Neuron (in vitro differentiated cells): ENCODE data around the gene OMP.

ENCODE experiments used
- H2AFZ ChIP-seq: one replicate; pipeline ENCODE4 v1.6.1; 2013; ENCODE audit warnings: low read depth, mild to moderate bottlenecking, inconsistent platforms, low read length, moderate library complexity
- H3K27me3 ChIP-seq: one replicate; pipeline ENCODE4 v1.6.1; 2013; ENCODE audit warnings: low read length; ENCODE audit not compliant: insufficient read depth
- H3K36me3 ChIP-seq: one replicate; pipeline ENCODE4 v1.6.1; 2013; ENCODE audit warnings: low read length; ENCODE audit not compliant: insufficient read depth
- H3K4me1 ChIP-seq: one replicate; pipeline ENCODE4 v1.6.1; 2013; ENCODE audit warnings: low read length; ENCODE audit not compliant: insufficient read depth
- H3K4me3 ChIP-seq: 2 replicates; pipeline ENCODE4 v1.5.1; 2013; ENCODE audit warnings: mild to moderate bottlenecking, low read length, moderate library complexity
- H3K9me3 ChIP-seq: one replicate; pipeline ENCODE4 v1.6.1; 2013; ENCODE audit warnings: low read length

The OMP gene

DNA sequence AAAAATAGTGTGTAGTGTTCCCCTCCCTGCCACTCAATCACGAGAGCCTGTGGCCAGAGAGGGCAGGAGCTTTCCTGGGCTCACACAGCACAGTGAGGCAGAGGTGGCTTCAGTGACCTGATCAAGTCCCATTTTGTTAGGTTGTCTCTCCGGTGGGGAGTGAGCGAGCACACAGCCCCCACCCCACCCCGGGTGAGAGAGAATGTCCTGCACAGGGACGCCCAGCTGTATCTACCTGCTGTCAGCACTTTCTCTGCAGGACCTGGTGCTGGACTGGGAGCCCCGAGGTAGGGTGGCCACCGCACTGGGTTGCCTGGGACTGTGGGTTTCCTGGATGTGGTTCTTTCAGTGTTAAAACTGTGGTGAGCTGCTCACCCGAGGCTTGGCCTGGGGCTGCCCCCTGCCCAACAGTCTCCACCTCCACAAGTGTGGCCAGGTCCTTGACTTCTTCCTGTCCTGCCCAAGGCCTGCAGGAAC, 29.8 kb upstream of the OMP start:
- Histone ChIP-seq H3K4me1 (peaks cover 35% of the 10 kb centered on the region), H3K9me3 (no peaks in the 10 kb centered on the region), H3K27me3 (no peaks in the 10 kb centered on the region), H3K4me3 (no peak overlapping the region), H2AFZ (no peak overlapping the region), H3K36me3 (peaks cover 18% of the 10 kb centered on the region)

DNA sequence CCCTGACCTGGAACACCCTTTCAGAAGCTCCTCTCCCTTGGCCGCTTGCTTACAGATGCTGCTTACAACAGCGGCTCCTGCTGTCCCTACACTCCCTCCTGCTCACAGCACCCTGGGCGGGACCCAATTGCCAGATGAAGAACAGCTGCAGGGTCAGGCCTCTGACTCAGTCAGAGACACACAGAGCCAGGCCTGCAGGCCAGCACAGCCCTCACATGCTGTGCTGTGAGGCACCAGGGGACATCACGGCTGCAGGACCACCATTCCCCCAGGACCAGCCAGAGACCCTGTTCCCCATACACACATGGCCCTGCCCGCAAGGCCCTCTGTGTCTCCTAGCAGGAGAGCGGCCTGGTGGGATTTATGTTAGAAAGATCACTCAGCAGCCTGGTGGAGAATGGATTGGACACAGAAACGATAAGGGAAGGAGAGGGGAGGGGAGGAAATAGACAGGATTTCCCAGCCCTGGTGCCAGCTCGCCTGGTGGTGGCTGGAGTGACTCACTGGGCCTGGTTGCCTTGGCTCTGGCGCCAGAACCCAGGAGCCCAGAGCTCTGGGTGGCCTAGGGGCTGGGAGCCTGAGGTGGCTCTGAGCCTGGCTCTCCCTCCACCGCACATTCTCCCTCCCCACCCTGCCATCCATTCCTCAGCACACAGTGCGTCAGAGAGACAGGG, 29.2 kb upstream of the OMP start:
- H3K9me3 ChIP-seq = no peaks in the 10 kb centered on the region
- H3K27me3 ChIP-seq = no peaks in the 10 kb centered on the region
- H2AFZ ChIP-seq = no peak overlapping the region
- no peak overlapping the region for H3K4me3 ChIP-seq
- peaks cover 18% of the 10 kb centered on the region for H3K36me3 ChIP-seq
- H3K4me1 ChIP-seq = peaks cover 29% of the 10 kb centered on the region

DNA sequence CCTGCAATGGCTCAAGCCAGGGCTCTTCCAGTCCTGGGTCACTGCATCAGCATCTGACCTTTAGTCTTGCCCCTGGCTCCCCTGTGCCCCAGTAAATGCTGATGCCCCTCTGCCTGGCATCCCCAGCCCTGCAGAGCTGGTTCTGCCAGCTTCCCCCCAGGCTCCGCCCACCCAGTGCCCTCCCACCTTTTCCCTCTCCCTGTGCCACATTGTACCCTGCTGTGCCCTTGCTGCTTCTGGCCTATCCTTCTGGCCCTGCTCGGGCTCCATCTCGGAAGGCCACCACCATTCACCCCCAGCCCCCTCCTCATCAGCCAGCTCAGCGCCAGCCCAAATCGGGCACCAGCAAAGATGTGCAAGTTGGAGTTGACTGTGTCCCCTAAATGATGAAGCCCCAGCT, 28.4 kb upstream of the OMP start:
- Histone ChIP-seq H3K9me3 (no peaks in the 10 kb centered on the region), H3K36me3 (peaks cover 18% of the 10 kb centered on the region), H3K4me3 (no peak overlapping the region), H3K27me3 (no peaks in the 10 kb centered on the region), H2AFZ (no peak overlapping the region), H3K4me1 (peaks cover 22% of the 10 kb centered on the region)

DNA sequence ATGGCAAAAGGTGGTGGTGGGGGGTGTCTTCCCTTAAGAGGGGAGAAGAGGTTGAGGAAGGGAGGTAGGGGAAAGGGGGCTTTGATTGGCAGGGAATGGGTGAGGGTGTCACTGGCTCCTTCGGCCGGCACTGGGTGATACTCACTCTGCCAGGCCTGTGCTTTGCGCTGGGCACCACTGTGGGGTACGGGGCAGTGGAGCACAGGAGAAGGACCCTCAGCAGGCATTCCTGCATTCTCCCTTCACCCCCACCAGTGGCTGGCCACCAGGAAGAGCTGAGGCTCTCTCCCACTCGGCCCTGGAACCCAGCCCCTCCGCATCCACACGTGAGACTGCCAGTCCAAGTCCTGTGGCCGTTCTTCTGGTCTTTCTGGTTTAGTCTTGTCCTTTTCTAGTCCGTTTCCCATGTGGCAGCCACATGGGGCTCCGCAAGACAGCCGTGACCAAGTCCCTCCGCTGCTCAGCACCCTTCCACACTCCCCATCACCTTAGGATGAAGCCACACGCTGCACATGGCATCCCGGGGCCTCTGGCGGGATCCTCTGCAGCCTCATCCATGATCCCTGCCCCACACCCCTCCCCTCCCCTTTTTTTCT, 27.9 kb upstream of the OMP start:
- no peaks in the 10 kb centered on the region for H3K27me3 ChIP-seq

DNA sequence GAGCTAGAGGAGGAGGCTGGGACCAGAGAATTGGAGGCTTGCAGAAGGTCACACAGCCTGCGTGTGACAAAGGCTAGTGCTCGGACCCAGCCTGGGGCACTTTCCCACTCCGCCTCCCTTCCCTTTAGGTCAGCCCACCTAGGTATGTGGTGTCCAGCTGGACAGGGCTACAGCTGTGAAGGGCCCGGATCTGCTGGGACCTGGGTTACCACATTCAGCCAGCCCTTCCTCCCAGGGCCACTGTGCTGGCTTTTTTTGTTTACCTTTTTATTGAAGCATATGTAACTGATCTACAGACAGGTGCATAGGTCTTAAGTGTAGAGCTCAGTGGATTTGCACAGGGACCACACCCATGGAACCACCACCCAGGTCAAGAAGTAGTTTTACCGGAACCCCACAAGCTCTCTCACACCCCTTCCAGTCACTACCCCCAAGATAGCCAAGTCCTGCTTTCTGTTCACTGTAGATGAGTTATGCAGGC, 27.2 kb upstream of the OMP start:
- no peaks in the 10 kb centered on the region for H3K9me3 ChIP-seq
- H3K4me3 ChIP-seq = no peak overlapping the region
- H2AFZ ChIP-seq = no peak overlapping the region
- H3K36me3 ChIP-seq = peaks cover 22% of the 10 kb centered on the region
- H3K27me3 ChIP-seq = no peaks in the 10 kb centered on the region
- peaks cover 15% of the 10 kb centered on the region for H3K4me1 ChIP-seq

More for the DNA sequence above, 27.9 kb upstream of the OMP start:
- peaks cover 18% of the 10 kb centered on the region for H3K36me3 ChIP-seq
- H3K9me3 ChIP-seq = no peaks in the 10 kb centered on the region
- peaks cover 18% of the 10 kb centered on the region for H3K4me1 ChIP-seq
- H2AFZ ChIP-seq = no peak overlapping the region
- H3K4me3 ChIP-seq = no peak overlapping the region

DNA sequence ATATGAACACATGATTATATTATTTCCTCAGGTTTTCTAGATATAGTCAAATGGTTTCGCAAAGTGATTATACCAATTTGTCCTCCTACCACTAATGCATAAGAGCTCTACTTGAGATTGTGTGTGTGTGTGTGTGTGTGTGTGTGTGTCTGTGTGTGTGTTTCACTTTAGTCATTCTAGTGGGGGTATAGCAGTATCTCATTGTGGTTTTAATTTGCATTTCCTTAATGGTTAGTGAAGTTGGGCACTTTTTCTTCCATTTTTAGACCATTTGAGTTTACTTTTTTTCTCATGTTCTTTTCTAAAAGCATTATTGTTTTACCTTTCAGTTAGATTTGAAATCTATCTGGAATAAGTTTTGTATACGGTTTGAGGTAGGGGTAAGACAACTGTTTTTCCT, 23.0 kb upstream of the OMP start:
- H3K27me3 ChIP-seq = no peaks in the 10 kb centered on the region
- peaks cover 22% of the 10 kb centered on the region for H3K36me3 ChIP-seq
- H3K4me3 ChIP-seq = no peak overlapping the region
- no peak overlapping the region for H2AFZ ChIP-seq
- H3K4me1 ChIP-seq = no peaks in the 10 kb centered on the region
- no peaks in the 10 kb centered on the region for H3K9me3 ChIP-seq

DNA sequence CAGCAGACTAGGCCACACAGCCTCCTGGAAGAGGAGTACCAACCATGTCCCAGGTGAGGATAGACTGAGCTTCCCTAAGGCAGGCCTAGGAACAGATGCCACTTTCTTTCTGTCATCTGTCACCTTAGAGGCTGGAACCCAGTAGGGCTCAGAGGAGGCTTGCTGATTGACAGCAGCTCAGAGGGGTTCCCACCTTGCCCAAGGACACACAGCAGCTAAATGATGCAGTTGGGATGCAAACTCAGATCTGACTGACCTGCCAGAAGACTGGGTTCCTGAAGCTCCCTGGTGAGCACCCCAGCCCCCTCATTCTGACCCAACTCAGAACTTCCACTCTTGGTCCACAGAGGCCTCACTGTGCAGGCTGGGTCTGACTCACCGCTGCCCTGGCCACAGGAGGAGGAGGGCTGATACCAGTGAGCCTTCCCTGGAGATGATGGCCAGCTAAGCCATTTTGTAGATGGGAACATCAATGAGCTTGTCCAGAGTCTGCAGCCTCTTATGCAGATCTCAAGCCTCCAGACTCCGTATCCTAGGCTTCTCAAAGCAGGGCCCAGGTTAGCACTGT, 21.9 kb upstream of the OMP start:
- Histone ChIP-seq H3K36me3 (peaks cover 28% of the 10 kb centered on the region), H2AFZ (no peak overlapping the region), H3K4me3 (no peak overlapping the region), H3K9me3 (no peaks in the 10 kb centered on the region), H3K27me3 (no peaks in the 10 kb centered on the region), H3K4me1 (peaks cover 1% of the 10 kb centered on the region)

DNA sequence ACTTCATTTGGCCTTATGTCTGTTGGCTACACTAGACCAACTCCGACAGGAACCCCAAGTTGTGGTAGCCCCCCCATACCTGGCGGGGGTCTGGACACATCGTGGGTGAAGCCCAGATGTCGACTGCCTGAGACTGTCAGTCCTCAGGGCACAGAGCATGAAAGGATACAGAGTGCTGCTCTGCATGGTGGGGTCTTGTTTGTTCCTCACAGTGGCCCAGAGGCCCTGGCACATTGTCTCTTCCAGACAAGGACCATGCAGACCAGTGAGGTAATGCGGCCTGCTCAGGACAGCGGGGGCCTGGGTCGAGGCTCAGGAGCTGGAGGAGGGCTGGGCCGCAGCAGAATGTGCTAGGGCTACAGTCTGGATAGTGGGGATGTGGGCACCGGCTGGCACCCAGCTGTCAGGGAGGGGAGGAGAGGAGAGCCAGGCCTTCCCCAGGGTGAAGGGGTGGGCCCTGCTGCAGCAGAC, 21.2 kb upstream of the OMP start:
- Histone ChIP-seq H2AFZ (no peak overlapping the region), H3K27me3 (no peaks in the 10 kb centered on the region), H3K4me3 (no peak overlapping the region), H3K36me3 (peaks cover 35% of the 10 kb centered on the region), H3K9me3 (no peaks in the 10 kb centered on the region), H3K4me1 (peaks cover 8% of the 10 kb centered on the region)

DNA sequence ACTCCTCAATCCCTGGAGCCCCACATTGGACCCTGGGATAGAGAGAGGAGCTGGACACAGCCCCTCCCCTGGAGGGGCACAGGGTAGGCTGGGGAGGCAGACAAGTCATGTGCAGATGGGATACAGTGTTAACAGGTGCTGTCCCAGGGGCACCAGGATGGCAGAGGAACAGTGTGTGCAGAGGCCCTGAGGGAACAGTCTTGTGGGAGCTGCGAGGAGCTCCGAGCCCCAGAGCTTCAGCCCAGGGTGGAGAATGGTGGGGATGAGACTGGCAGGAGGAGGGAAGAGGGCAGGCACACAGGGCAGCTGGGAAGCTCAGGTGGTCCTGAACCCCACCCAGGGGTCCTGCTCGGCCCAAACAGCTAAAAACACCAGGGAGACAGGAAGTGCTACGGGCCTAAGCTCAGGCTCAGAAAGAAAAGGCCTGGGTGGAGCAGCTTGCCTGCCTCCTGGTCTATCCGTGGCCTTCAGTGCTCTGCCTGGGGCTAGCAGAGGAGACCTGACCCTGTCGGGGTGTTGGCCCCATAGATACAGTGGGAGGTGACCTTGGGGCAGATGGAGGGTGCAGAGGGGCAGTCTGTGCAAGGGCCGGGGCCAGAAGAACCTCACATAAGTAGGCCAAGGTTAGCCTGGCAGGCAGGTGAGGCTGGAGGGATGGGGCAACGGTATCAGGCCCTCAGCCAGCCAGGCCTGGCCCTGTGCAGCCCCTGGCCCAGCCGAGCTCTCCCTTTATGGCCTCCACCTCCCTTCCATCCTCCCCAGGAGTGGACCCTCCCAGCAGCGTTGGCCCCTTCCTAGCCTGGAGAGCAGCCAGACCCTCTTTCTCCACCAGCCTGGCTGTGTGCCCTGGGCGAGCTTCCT, 20.4 kb upstream of the OMP start:
- no peak overlapping the region for H2AFZ ChIP-seq
- no peaks in the 10 kb centered on the region for H3K27me3 ChIP-seq
- H3K4me1 ChIP-seq = peaks cover 8% of the 10 kb centered on the region
- H3K9me3 ChIP-seq = no peaks in the 10 kb centered on the region
- H3K36me3 ChIP-seq = peaks cover 40% of the 10 kb centered on the region
- no peak overlapping the region for H3K4me3 ChIP-seq

DNA sequence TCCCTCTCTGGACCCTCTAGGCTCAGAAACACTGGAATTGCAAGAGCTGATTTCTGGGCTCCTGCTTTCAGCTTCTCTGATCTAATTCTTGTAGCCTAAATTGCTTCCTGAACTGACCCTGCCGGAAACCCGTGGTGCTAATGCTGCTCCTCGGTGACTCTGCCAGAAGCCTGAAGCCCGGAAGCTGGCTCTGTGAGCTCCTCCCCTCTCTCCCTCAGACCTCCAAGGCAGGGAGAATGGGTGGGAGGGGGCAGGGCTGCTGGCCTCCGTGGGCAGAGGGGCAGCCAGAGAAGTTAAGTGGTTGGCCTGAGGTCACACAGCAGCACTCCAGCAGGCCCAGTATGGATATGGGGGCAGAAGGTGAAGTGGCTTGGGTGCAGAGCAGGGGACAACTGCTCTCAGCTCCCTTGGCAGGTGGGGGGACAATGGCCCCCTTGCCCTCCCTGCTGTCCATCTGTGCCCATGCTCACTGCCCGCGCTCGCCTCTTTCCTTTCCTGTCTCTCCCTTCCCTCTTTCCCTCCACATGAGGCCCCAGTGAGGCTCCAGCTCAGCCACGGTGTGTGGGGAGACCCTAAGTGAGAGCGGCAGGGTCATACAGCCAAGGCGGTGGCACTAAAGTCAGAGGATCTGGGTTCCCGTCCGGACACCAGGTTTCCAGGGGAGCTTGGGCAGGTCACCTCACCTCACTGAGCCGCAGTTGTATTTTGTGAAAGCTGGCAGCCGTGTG, 19.6 kb upstream of the OMP start:
- H2AFZ ChIP-seq = no peak overlapping the region
- H3K27me3 ChIP-seq = no peaks in the 10 kb centered on the region
- no peak overlapping the region for H3K4me3 ChIP-seq
- peaks cover 8% of the 10 kb centered on the region for H3K4me1 ChIP-seq
- H3K36me3 ChIP-seq = peaks cover 47% of the 10 kb centered on the region
- no peaks in the 10 kb centered on the region for H3K9me3 ChIP-seq

DNA sequence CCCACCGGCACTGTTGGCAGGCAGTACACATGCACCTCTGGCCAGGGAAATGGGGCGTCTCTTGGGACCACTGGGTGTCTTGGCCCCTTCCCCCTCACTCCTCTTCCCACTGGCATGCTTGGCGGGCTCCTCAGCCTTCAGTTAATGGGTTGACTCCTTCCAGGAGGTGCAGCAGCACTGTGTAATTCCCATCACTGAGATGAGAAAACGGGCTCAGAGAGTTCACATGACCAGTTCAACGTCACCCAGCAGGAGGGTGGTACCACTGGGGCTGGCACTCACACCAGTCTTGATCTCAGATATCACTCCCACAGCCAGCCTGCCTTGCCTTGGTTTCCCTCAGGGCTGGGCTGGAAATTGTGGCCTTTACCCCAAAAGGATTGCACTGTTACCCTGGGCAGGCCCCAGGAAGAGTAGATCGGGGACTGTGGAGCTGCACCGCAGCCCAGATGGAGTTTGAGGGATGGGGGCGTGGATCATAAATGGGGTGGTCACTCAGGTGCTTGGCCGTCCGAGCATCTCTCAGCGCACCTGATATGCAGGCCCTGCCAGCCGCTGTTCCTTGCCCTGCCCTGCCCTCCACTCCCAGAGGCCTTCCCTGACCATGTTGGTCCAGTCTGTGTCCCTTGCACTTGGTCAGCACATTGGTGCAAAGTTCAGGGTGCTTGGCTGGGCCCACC, 18.9 kb upstream of the OMP start:
- H3K4me1 ChIP-seq = peaks cover 8% of the 10 kb centered on the region
- H3K9me3 ChIP-seq = no peaks in the 10 kb centered on the region
- H3K4me3 ChIP-seq = no peak overlapping the region
- H2AFZ ChIP-seq = no peak overlapping the region
- H3K36me3 ChIP-seq = peaks cover 53% of the 10 kb centered on the region
- no peaks in the 10 kb centered on the region for H3K27me3 ChIP-seq

DNA sequence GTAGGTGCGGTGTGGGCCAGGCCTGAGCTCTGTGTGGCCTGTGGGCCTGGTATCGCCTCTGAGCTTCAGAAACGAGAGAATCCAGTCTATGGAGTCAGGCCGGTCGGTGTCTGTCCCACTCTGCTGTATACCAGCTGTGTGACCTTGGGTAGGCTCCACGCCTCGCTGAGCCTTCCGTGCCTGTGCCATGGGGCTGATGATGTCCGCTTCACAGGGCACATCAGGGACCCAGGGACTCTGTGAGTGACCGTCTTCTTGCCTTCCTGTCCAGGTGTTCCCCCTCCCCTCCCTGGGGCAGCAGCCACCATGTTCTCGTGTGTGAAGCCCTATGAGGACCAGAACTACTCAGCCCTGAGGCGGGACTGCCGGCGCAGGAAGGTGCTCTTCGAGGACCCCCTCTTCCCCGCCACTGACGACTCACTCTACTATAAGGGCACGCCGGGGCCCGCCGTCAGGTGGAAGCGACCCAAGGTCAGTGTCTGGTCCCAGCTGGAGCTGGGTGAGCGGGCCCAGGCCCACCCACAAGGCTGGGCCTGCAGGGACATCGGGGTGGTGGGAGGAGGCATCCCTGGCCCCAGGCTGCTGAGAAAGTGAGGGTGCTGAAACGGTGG, 18.0 kb upstream of the OMP start:
- no peak overlapping the region for H3K4me3 ChIP-seq
- H3K27me3 ChIP-seq = no peaks in the 10 kb centered on the region
- H3K9me3 ChIP-seq = no peaks in the 10 kb centered on the region
- peaks cover 54% of the 10 kb centered on the region for H3K36me3 ChIP-seq
- H3K4me1 ChIP-seq = peaks cover 8% of the 10 kb centered on the region
- no peak overlapping the region for H2AFZ ChIP-seq
